Measurements from ENCODE around the gene SLFN5.
"Not testable (repeated sequence)": the region's sequence is repeated elsewhere in the genome, so short reads cannot be mapped to it uniquely, and the experiment has no call there.

Gene SLFN5

GRCh38 chr17:35257208-35257659 is 14.4 kb downstream of the SLFN5 start:
- H3K27ac ChIP-seq (ENCODE audit: low read length) = no peak overlapping the region
- H3K4me1 ChIP-seq (ENCODE audit: control insufficient read depth, insufficient read depth, low read length) = no peaks in the 10 kb centered on the region
- H3K27me3 ChIP-seq (ENCODE audit: control insufficient read depth, insufficient read depth, low read length) = no peaks in the 10 kb centered on the region
- no peaks in the 10 kb centered on the region for H3K36me3 ChIP-seq (ENCODE audit: control insufficient read depth, insufficient read depth, low read length)
- no peak for DNase-seq (ENCODE audit: low read depth, low spot score)
- no peak overlapping the region for H3K4me3 ChIP-seq (ENCODE audit: low read length)
- H3K9me3 ChIP-seq (ENCODE audit: control insufficient read depth, insufficient read depth, low read length) = no peaks in the 10 kb centered on the region
- WGBS (ENCODE audit: insufficient coverage, insufficient read length) = no CpG with 5 or more reads among the region's 4 CpGs

GRCh38 chr17:35259001-35259400 is 16.1 kb downstream of the SLFN5 start:
- no peak overlapping the region for H3K27ac ChIP-seq (ENCODE audit: low read length)
- no peak overlapping the region for H3K4me3 ChIP-seq (ENCODE audit: low read length)
- no peaks in the 10 kb centered on the region for H3K4me1 ChIP-seq (ENCODE audit: control insufficient read depth, insufficient read depth, low read length)
- no peaks in the 10 kb centered on the region for H3K36me3 ChIP-seq (ENCODE audit: control insufficient read depth, insufficient read depth, low read length)
- DNase-seq (ENCODE audit: low read depth, low spot score) = no peak
- no peaks in the 10 kb centered on the region for H3K27me3 ChIP-seq (ENCODE audit: control insufficient read depth, insufficient read depth, low read length)
- no CpG with 5 or more reads among the region's 6 CpGs for WGBS (ENCODE audit: insufficient coverage, insufficient read length)
- H3K9me3 ChIP-seq (ENCODE audit: control insufficient read depth, insufficient read depth, low read length) = no peaks in the 10 kb centered on the region

GRCh38 chr17:35265071-35265470 is 22.2 kb downstream of the SLFN5 start:
- no CpG with 5 or more reads among the region's 5 CpGs for WGBS (ENCODE audit: insufficient coverage, insufficient read length)
- H3K27ac ChIP-seq (ENCODE audit: low read length) = no peak overlapping the region

GRCh38 chr17:35265566-35266141 is 22.8 kb downstream of the SLFN5 start:
- H3K27me3 ChIP-seq (ENCODE audit: control insufficient read depth, insufficient read depth, low read length) = no peaks in the 10 kb centered on the region
- H3K4me3 ChIP-seq (ENCODE audit: low read length) = no peak overlapping the region
- no peaks in the 10 kb centered on the region for H3K4me1 ChIP-seq (ENCODE audit: control insufficient read depth, insufficient read depth, low read length)
- WGBS (ENCODE audit: insufficient coverage, insufficient read length) = no CpG with 5 or more reads among the region's 11 CpGs
- no peaks in the 10 kb centered on the region for H3K36me3 ChIP-seq (ENCODE audit: control insufficient read depth, insufficient read depth, low read length)
- H3K9me3 ChIP-seq (ENCODE audit: control insufficient read depth, insufficient read depth, low read length) = no peaks in the 10 kb centered on the region
- H3K27ac ChIP-seq (ENCODE audit: low read length) = no peak overlapping the region
- no peak for DNase-seq (ENCODE audit: low read depth, low spot score)

More at GRCh38 chr17:35265071-35265470, 22.2 kb downstream of the SLFN5 start:
- no peak for DNase-seq (ENCODE audit: low read depth, low spot score)
- H3K4me1 ChIP-seq (ENCODE audit: control insufficient read depth, insufficient read depth, low read length) = no peaks in the 10 kb centered on the region
- H3K27me3 ChIP-seq (ENCODE audit: control insufficient read depth, insufficient read depth, low read length) = no peaks in the 10 kb centered on the region
- H3K36me3 ChIP-seq (ENCODE audit: control insufficient read depth, insufficient read depth, low read length) = no peaks in the 10 kb centered on the region
- H3K4me3 ChIP-seq (ENCODE audit: low read length) = no peak overlapping the region
- H3K9me3 ChIP-seq (ENCODE audit: control insufficient read depth, insufficient read depth, low read length) = no peaks in the 10 kb centered on the region

GRCh38 chr17:35274167-35275066 is 31.5 kb downstream of the SLFN5 start:
- DNase-seq (ENCODE audit: low read depth, low spot score); H3K4me3 ChIP-seq (ENCODE audit: low read length); H3K9me3 ChIP-seq (ENCODE audit: control insufficient read depth, insufficient read depth, low read length); H3K36me3 ChIP-seq (ENCODE audit: control insufficient read depth, insufficient read depth, low read length); H3K27me3 ChIP-seq (ENCODE audit: control insufficient read depth, insufficient read depth, low read length); H3K27ac ChIP-seq (ENCODE audit: low read length); H3K4me1 ChIP-seq (ENCODE audit: control insufficient read depth, insufficient read depth, low read length): not testable (repeated sequence)
- no CpG with 5 or more reads among the region's 13 CpGs for WGBS (ENCODE audit: insufficient coverage, insufficient read length)

- H3K4me3 ChIP-seq (ENCODE audit: low read length); H3K27me3 ChIP-seq (ENCODE audit: control insufficient read depth, insufficient read depth, low read length); H3K36me3 ChIP-seq (ENCODE audit: control insufficient read depth, insufficient read depth, low read length); H3K9me3 ChIP-seq (ENCODE audit: control insufficient read depth, insufficient read depth, low read length); DNase-seq (ENCODE audit: low read depth, low spot score); H3K4me1 ChIP-seq (ENCODE audit: control insufficient read depth, insufficient read depth, low read length); H3K27ac ChIP-seq (ENCODE audit: low read length): not testable (repeated sequence)
- no CpG with 5 or more reads among the region's 6 CpGs for WGBS (ENCODE audit: insufficient coverage, insufficient read length)
Observed at GRCh38 chr17:35278454-35278853, 35.6 kb downstream of the SLFN5 start.

GRCh38 chr17:35278876-35279275 is 36.0 kb downstream of the SLFN5 start:
- not testable (repeated sequence) for H3K4me1 ChIP-seq (ENCODE audit: control insufficient read depth, insufficient read depth, low read length); H3K36me3 ChIP-seq (ENCODE audit: control insufficient read depth, insufficient read depth, low read length); H3K27me3 ChIP-seq (ENCODE audit: control insufficient read depth, insufficient read depth, low read length); H3K9me3 ChIP-seq (ENCODE audit: control insufficient read depth, insufficient read depth, low read length); DNase-seq (ENCODE audit: low read depth, low spot score); H3K27ac ChIP-seq (ENCODE audit: low read length); H3K4me3 ChIP-seq (ENCODE audit: low read length)
- WGBS (ENCODE audit: insufficient coverage, insufficient read length) = no CpG with 5 or more reads among the region's 29 CpGs

- Histone ChIP-seq H3K36me3 (ENCODE audit: control insufficient read depth, insufficient read depth, low read length) (no peaks in the 10 kb centered on the region), H3K4me1 (ENCODE audit: control insufficient read depth, insufficient read depth, low read length) (no peaks in the 10 kb centered on the region), H3K9me3 (ENCODE audit: control insufficient read depth, insufficient read depth, low read length) (no peaks in the 10 kb centered on the region), H3K27me3 (ENCODE audit: control insufficient read depth, insufficient read depth, low read length) (no peaks in the 10 kb centered on the region), H3K27ac (ENCODE audit: low read length) (no peak overlapping the region), H3K4me3 (ENCODE audit: low read length) (no peak overlapping the region)
- DNase-seq (ENCODE audit: low read depth, low spot score) = no peak
Observed at GRCh38 chr17:35283767-35284166, 40.9 kb downstream of the SLFN5 start.

- DNase-seq (ENCODE audit: low read depth, low spot score) = no peak
- Histone ChIP-seq H3K4me1 (ENCODE audit: control insufficient read depth, insufficient read depth, low read length) (no peaks in the 10 kb centered on the region), H3K4me3 (ENCODE audit: low read length) (no peak overlapping the region), H3K9me3 (ENCODE audit: control insufficient read depth, insufficient read depth, low read length) (no peaks in the 10 kb centered on the region), H3K27ac (ENCODE audit: low read length) (no peak overlapping the region), H3K36me3 (ENCODE audit: control insufficient read depth, insufficient read depth, low read length) (no peaks in the 10 kb centered on the region), H3K27me3 (ENCODE audit: control insufficient read depth, insufficient read depth, low read length) (no peaks in the 10 kb centered on the region)
- WGBS (ENCODE audit: insufficient coverage, insufficient read length) = no CpG with 5 or more reads among the region's 2 CpGs
Observed at GRCh38 chr17:35284955-35285354, 42.1 kb downstream of the SLFN5 start.

GRCh38 chr17:35286120-35286781 is 43.4 kb downstream of the SLFN5 start:
- Histone ChIP-seq H3K4me3 (ENCODE audit: low read length) (no peak overlapping the region), H3K27me3 (ENCODE audit: control insufficient read depth, insufficient read depth, low read length) (no peaks in the 10 kb centered on the region), H3K9me3 (ENCODE audit: control insufficient read depth, insufficient read depth, low read length) (no peaks in the 10 kb centered on the region), H3K4me1 (ENCODE audit: control insufficient read depth, insufficient read depth, low read length) (no peaks in the 10 kb centered on the region), H3K36me3 (ENCODE audit: control insufficient read depth, insufficient read depth, low read length) (no peaks in the 10 kb centered on the region), H3K27ac (ENCODE audit: low read length) (no peak overlapping the region)
- DNase-seq (ENCODE audit: low read depth, low spot score) = peak; percentile 7
- WGBS (ENCODE audit: insufficient coverage, insufficient read length) = no CpG with 5 or more reads among the region's 2 CpGs

Data from iPS DF 6.9 (cell line).